Hindlimb muscle (tissue), 1 donor: Measurements from ENCODE around the gene TMEM14A. TPM values are rescaled to one million over a fixed set of nuclear protein-coding genes. Genes with fewer than 3 reads are reported as not detected.
"Not testable (repeated sequence)": the region's sequence is repeated elsewhere in the genome, so short reads cannot be mapped to it uniquely, and the experiment has no call there.

ENCODE experiments used
- DNase-seq: peaks from one replicate; pipeline ENCODE4 v3.0.0-alpha.2; 2013
- polyA plus RNA-seq: library from polyadenylated mRNA; unstranded; fragments of 120-200 nt; gene quantifications from one replicate; pipeline ENCODE4 v1.2.1, GENCODE V29; 2013; ENCODE audit not compliant: insufficient read length

The TMEM14A gene
- polyA plus RNA-seq, 1 donor: 13.4 TPM

GRCh38 chr6:52661551-52661950 is 9.4 kb upstream of the TMEM14A start:
- no peak for DNase-seq

GRCh38 chr6:52662031-52662430 is 8.9 kb upstream of the TMEM14A start:
- no peak for DNase-seq

GRCh38 chr6:52663120-52663935 is 7.6 kb upstream of the TMEM14A start:
- peak; percentile 83 for DNase-seq

GRCh38 chr6:52663936-52664185 is 7.1 kb upstream of the TMEM14A start:
- no peak for DNase-seq

GRCh38 chr6:52664186-52664990 is 6.5 kb upstream of the TMEM14A start:
- peak; percentile 92 for DNase-seq

- no peak for DNase-seq
Observed at GRCh38 chr6:52664991-52665686, 5.8 kb upstream of the TMEM14A start.

GRCh38 chr6:52666071-52666470 is 4.8 kb upstream of the TMEM14A start:
- DNase-seq: no peak

GRCh38 chr6:52666523-52666922 is 4.4 kb upstream of the TMEM14A start:
- DNase-seq: no peak

GRCh38 chr6:52667572-52667971 is 3.3 kb upstream of the TMEM14A start:
- DNase-seq: no peak

- DNase-seq: no peak
Observed at GRCh38 chr6:52671676-52672075, 763 bp downstream of the TMEM14A start.

GRCh38 chr6:52672412-52673025 is 1.6 kb downstream of the TMEM14A start:
- no peak for DNase-seq

- DNase-seq: no peak
Observed at GRCh38 chr6:52674666-52675065, 3.8 kb downstream of the TMEM14A start.

GRCh38 chr6:52675372-52675771 is 4.5 kb downstream of the TMEM14A start:
- no peak for DNase-seq

- DNase-seq: not testable (repeated sequence)
Observed at GRCh38 chr6:52676631-52677030, 5.7 kb downstream of the TMEM14A start.

GRCh38 chr6:52681416-52681815 is 10.5 kb downstream of the TMEM14A start:
- no peak for DNase-seq

GRCh38 chr6:52686878-52687699 is 16.2 kb downstream of the TMEM14A start:
- DNase-seq: no peak

- no peak for DNase-seq
Observed at GRCh38 chr6:52689857-52690256, 18.9 kb downstream of the TMEM14A start.

- no peak for DNase-seq
Observed at GRCh38 chr6:52691718-52692117, 20.8 kb downstream of the TMEM14A start.

- DNase-seq: no peak
Observed at GRCh38 chr6:52693773-52694172, 22.9 kb downstream of the TMEM14A start.

- DNase-seq: no peak
Observed at GRCh38 chr6:52694404-52694803, 23.5 kb downstream of the TMEM14A start.

GRCh38 chr6:52696418-52696817 is 25.5 kb downstream of the TMEM14A start:
- no peak for DNase-seq

- no peak for DNase-seq
Observed at GRCh38 chr6:52697903-52698302, 27.0 kb downstream of the TMEM14A start.
